SK-N-SH (cell line): ENCODE results near the gene FLT4. TPM values are rescaled to one million over a fixed set of nuclear protein-coding genes. Genes with fewer than 3 reads are reported as not detected.

Experiments used
- CTCF ChIA-PET: fragments of 300-600, 350-600 bp; formaldehyde crosslinking; extraction: SDS; loops from one replicate; lab custom pipeline; 2021; lab: Yijun Ruan, JAX
- POLR2A ChIA-PET: fragments of 350-600 bp; sonication (Branson Sonifier 250); formaldehyde crosslinking; extraction: SDS; loops from one replicate; lab custom pipeline; 2020; ENCODE audit warnings: antibody characterized with exemption, inconsistent platforms; lab: Yijun Ruan, JAX
- DNase-seq: peaks from one replicate; pipeline ENCODE4 v3.0.0; 2012
- H2AFZ ChIP-seq: fragments of 200-600 bp; sonication (generic); 2 replicates; pipeline ENCODE4 v1.8.1; 2016; ENCODE audit warnings: antibody characterized with exemption, mild to moderate bottlenecking, low read depth
- H3F3A ChIP-seq: fragments of 200-600 bp; sonication (generic); replicated peaks from 2 replicates; pipeline ENCODE3; 2016; ENCODE audit warnings: antibody characterized with exemption, mild to moderate bottlenecking; ENCODE audit not compliant: insufficient read depth
- H3K27ac ChIP-seq, 2 experiments: fragments of 200-500 bp in 1 of 2; fragments of 200-600 bp in 1 of 2; sonication (Bioruptor generic) in 1 of 2; sonication (generic), shearing (Covaris generic) in 1 of 2; 2 replicates each; pipeline versions ENCODE4 v1.5.1 to v1.6.1; 2014 to 2016; ENCODE audit warnings: low read depth in 2 of 2, inconsistent platforms in 1 of 2, low read length in 1 of 2, mild to moderate bottlenecking in 1 of 2, mixed read lengths in 1 of 2
- H3K27me3 ChIP-seq: fragments of 200-600 bp; sonication (generic), shearing (Covaris generic); 2 replicates; pipeline ENCODE4 v1.6.1; 2016; ENCODE audit warnings: mixed run types; ENCODE audit not compliant: insufficient read depth
- H3K36me3 ChIP-seq, 2 experiments: fragments of 200-500 bp in 1 of 2; fragments of 200-600 bp in 1 of 2; sonication (Bioruptor generic) in 1 of 2; sonication (generic) in 1 of 2; replicated peaks in 1 of 2; 2 replicates each; pipeline versions ENCODE3 to v1.5.1; 2014 to 2016; ENCODE audit warnings: low read length in 1 of 2, mild to moderate bottlenecking in 1 of 2; ENCODE audit not compliant: insufficient read depth in 2 of 2, control insufficient read depth in 1 of 2
- H3K4me1 ChIP-seq, 2 experiments: fragments of 200-500 bp in 1 of 2; fragments of 200-600 bp in 1 of 2; sonication (Bioruptor generic) in 1 of 2; sonication (generic), shearing (Covaris generic) in 1 of 2; 2 replicates each; pipeline versions ENCODE4 v1.5.1 to v1.6.1; 2014 to 2016; ENCODE audit warnings: low read depth in 1 of 2, low read length in 1 of 2, mixed run types in 1 of 2; ENCODE audit not compliant: insufficient read depth in 2 of 2, control insufficient read depth in 1 of 2
- H3K4me2 ChIP-seq: fragments of 200-600 bp; sonication (generic), shearing (Covaris generic); 2 replicates; pipeline ENCODE4 v1.6.1; 2017; ENCODE audit warnings: mixed run types
- H3K4me3 ChIP-seq, 2 experiments: fragments of 200-500 bp in 1 of 2; fragments of 200-600 bp in 1 of 2; sonication (Bioruptor generic) in 1 of 2; sonication (generic), shearing (Covaris generic) in 1 of 2; 2 replicates each; pipeline versions ENCODE4 v1.5.1 to v1.8.1; 2014 to 2016; ENCODE audit warnings: low read depth in 2 of 2, inconsistent platforms in 1 of 2, low read length in 1 of 2, mild to moderate bottlenecking in 1 of 2, mixed read lengths in 1 of 2, moderate library complexity in 1 of 2
- H3K79me2 ChIP-seq: fragments of 200-600 bp; sonication (generic); 2 replicates; pipeline ENCODE4 v1.8.1; 2017; ENCODE audit warnings: mild to moderate bottlenecking; ENCODE audit not compliant: insufficient read depth
- H3K9ac ChIP-seq: fragments of 200-600 bp; sonication (generic); 2 replicates; pipeline ENCODE4 v1.6.1; 2017; ENCODE audit warnings: mixed run types
- H3K9me2 ChIP-seq: fragments of 200-600 bp; sonication (generic); 2 replicates; pipeline ENCODE4 v1.6.1; 2017; ENCODE audit warnings: mixed run types
- H3K9me3 ChIP-seq: fragments of 200-600 bp; sonication (generic); 2 replicates; pipeline ENCODE4 v1.6.1; 2017; ENCODE audit warnings: mixed run types, mild to moderate bottlenecking, moderate library complexity
- H4K20me1 ChIP-seq: fragments of 200-600 bp; sonication (generic); 2 replicates; pipeline ENCODE4 v1.6.1; 2017; ENCODE audit warnings: mild to moderate bottlenecking, mixed run types; ENCODE audit not compliant: insufficient read depth
- CHD2 ChIP-seq: fragments of 150-350 bp; IDR thresholded peaks from 2 replicates; pipeline ENCODE4 v1.6.1; 2018; ENCODE audit warnings: low read length; ENCODE audit not compliant: partially characterized antibody
- EP300 ChIP-seq, 2 experiments: IDR thresholded peaks; 2 replicates each; pipeline versions ENCODE4 v1.4.0 to v1.6.1; 2012; ENCODE audit warnings: borderline replicate concordance in 1 of 2, low read depth in 1 of 2, low read length in 1 of 2
- FOSL2 ChIP-seq: IDR thresholded peaks from 2 replicates; pipeline ENCODE4 v1.4.0; 2012; ENCODE audit warnings: low read depth, mild to moderate bottlenecking, moderate library complexity, borderline replicate concordance
- FOXM1 ChIP-seq: IDR thresholded peaks from 2 replicates; pipeline ENCODE4 v1.4.0; 2012; ENCODE audit warnings: low read depth, mild to moderate bottlenecking
- GATA2 ChIP-seq: sonication (generic); formaldehyde crosslinking; IDR thresholded peaks from 2 replicates; pipeline ENCODE4 v1.5.0; 2020; ENCODE audit warnings: mild to moderate bottlenecking, missing genetic modification reagents
- RCOR1 ChIP-seq: fragments of 150-350 bp; IDR thresholded peaks from 2 replicates; pipeline ENCODE4 v1.6.1; 2017; ENCODE audit warnings: antibody characterized with exemption, low read length
- RFX5 ChIP-seq: IDR thresholded peaks from 2 replicates; pipeline ENCODE4 v1.6.1; 2012; ENCODE audit warnings: mild to moderate bottlenecking, improper control_type of control experiment, low read length
- SIN3A ChIP-seq: IDR thresholded peaks from 2 replicates; pipeline ENCODE4 v1.6.1; 2012; ENCODE audit warnings: low read depth, mild to moderate bottlenecking, low read length, moderate library complexity, borderline replicate concordance
- TCF12 ChIP-seq: IDR thresholded peaks from 2 replicates; pipeline ENCODE4 v1.4.0; 2012
- TEAD4 ChIP-seq: IDR thresholded peaks from 2 replicates; pipeline ENCODE4 v1.4.0; 2012; ENCODE audit warnings: mild to moderate bottlenecking, borderline replicate concordance; ENCODE audit not compliant: insufficient read depth
- WGBS: methylation state at CpG from one replicate; pipeline ENCODE4 v1.1.6; 2017; ENCODE audit warnings: low lambda C conversion rate; 5-methylcytosine and 5-hydroxymethylcytosine counted together
- polyA plus RNA-seq, 3 experiments: library from polyadenylated mRNA; depleted of rRNA; stranded (reverse); fragments of >200 nt; gene quantifications; 2 replicates each; pipeline ENCODE4 v1.2.3, GENCODE V29; 2012
- TF ChIP-seq, protein P1 (sequence below): IDR thresholded peaks from 2 replicates; pipeline ENCODE4 v1.6.1; 2012; ENCODE audit warnings: mild to moderate bottlenecking, low read depth, low read length, moderate library complexity
- TF ChIP-seq, protein P2 (sequence below): IDR thresholded peaks from 2 replicates; pipeline ENCODE4 v1.4.0; 2012; ENCODE audit warnings: low read depth
- TF ChIP-seq, protein P3 (sequence below): fragments of 150-350 bp; IDR thresholded peaks from 2 replicates; pipeline ENCODE4 v1.6.1; 2017; ENCODE audit warnings: antibody characterized with exemption, low read length, low read depth, borderline replicate concordance
- TF ChIP-seq, protein P4 (sequence below): IDR thresholded peaks from 2 replicates; pipeline ENCODE4; 2012

The FLT4 gene
- polyA plus RNA-seq, 1 of the 3 experiments (the other 2 are of a cell fraction): 0.05 TPM

- TF ChIP-seq, protein P1, sequence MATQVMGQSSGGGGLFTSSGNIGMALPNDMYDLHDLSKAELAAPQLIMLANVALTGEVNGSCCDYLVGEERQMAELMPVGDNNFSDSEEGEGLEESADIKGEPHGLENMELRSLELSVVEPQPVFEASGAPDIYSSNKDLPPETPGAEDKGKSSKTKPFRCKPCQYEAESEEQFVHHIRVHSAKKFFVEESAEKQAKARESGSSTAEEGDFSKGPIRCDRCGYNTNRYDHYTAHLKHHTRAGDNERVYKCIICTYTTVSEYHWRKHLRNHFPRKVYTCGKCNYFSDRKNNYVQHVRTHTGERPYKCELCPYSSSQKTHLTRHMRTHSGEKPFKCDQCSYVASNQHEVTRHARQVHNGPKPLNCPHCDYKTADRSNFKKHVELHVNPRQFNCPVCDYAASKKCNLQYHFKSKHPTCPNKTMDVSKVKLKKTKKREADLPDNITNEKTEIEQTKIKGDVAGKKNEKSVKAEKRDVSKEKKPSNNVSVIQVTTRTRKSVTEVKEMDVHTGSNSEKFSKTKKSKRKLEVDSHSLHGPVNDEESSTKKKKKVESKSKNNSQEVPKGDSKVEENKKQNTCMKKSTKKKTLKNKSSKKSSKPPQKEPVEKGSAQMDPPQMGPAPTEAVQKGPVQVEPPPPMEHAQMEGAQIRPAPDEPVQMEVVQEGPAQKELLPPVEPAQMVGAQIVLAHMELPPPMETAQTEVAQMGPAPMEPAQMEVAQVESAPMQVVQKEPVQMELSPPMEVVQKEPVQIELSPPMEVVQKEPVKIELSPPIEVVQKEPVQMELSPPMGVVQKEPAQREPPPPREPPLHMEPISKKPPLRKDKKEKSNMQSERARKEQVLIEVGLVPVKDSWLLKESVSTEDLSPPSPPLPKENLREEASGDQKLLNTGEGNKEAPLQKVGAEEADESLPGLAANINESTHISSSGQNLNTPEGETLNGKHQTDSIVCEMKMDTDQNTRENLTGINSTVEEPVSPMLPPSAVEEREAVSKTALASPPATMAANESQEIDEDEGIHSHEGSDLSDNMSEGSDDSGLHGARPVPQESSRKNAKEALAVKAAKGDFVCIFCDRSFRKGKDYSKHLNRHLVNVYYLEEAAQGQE: no peak
- no peak for TF ChIP-seq CHD2
- no peak for TF ChIP-seq GATA2 (CRISPR knock-in tag)
- TF ChIP-seq, protein P2, sequence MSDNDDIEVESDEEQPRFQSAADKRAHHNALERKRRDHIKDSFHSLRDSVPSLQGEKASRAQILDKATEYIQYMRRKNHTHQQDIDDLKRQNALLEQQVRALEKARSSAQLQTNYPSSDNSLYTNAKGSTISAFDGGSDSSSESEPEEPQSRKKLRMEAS: no peak
- no peak for TF ChIP-seq FOSL2
- no peak for TF ChIP-seq FOXM1
- no peak for TF ChIP-seq SIN3A
- TF ChIP-seq, protein P3, sequence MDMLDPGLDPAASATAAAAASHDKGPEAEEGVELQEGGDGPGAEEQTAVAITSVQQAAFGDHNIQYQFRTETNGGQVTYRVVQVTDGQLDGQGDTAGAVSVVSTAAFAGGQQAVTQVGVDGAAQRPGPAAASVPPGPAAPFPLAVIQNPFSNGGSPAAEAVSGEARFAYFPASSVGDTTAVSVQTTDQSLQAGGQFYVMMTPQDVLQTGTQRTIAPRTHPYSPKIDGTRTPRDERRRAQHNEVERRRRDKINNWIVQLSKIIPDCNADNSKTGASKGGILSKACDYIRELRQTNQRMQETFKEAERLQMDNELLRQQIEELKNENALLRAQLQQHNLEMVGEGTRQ: no peak
- no peak for TF ChIP-seq TCF12
- no peak for TF ChIP-seq EP300 (IDR thresholded peaks at IDR 0.05; ENCODE audit: borderline replicate concordance in 1 of 2, low read depth in 1 of 2, low read length in 1 of 2)
- no peak for TF ChIP-seq RCOR1
- no peak for TF ChIP-seq RFX5
Measured at GRCh38 chr5:180628827-180629750, 20.3 kb downstream of the FLT4 start (continued).

GRCh38 chr5:180628211-180628610 lies 21.2 kb downstream of the FLT4 start:
- Histone ChIP-seq H3K4me1 (no peaks in the 10 kb centered on the region), H3K4me2 (no peak overlapping the region), H3K4me3 (no peak overlapping the region), H3K9me3 (no peaks in the 10 kb centered on the region), H3K36me3 (no peaks in the 10 kb centered on the region), H3K27ac (no peak overlapping the region), H4K20me1 (no peaks in the 10 kb centered on the region), H3K79me2 (no peaks in the 10 kb centered on the region), H3K9ac (no peak overlapping the region), H3K9me2 (no peaks in the 10 kb centered on the region), H2AFZ (no peak overlapping the region), H3K27me3 (no peaks in the 10 kb centered on the region), H3F3A (no peaks in the 10 kb centered on the region)
- TF ChIP-seq, protein P4, sequence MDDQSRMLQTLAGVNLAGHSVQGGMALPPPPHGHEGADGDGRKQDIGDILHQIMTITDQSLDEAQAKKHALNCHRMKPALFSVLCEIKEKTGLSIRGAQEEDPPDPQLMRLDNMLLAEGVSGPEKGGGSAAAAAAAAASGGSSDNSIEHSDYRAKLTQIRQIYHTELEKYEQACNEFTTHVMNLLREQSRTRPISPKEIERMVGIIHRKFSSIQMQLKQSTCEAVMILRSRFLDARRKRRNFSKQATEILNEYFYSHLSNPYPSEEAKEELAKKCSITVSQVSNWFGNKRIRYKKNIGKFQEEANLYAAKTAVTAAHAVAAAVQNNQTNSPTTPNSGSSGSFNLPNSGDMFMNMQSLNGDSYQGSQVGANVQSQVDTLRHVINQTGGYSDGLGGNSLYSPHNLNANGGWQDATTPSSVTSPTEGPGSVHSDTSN: no peak
- TF ChIP-seq TEAD4: no peak
- no peak for DNase-seq
- POLR2A ChIA-PET: no interaction called here
- CTCF ChIA-PET: interaction anchor here (2.0 kb wide), 1 partner anchor 9 kb away, joined by 14 read pairs; no protein-coding TSS in a partner anchor
- 36% methylated on average over 6 of the region's 14 CpGs for WGBS
